Adipocyte (in vitro differentiated cells): Measurements from ENCODE around the gene PCF11.

Source experiments
- DNase-seq: peaks from one replicate; pipeline ENCODE4 v3.0.0-alpha.2; 2015; ENCODE audit warnings: low read depth
- H3K27me3 ChIP-seq: replicated peaks from 2 replicates; pipeline ENCODE4 v1.7.0; 2013; ENCODE audit warnings: mild to moderate bottlenecking, low read length, moderate library complexity; ENCODE audit not compliant: control insufficient read depth, insufficient read depth
- H3K36me3 ChIP-seq: 2 replicates; pipeline ENCODE4 v1.7.0; 2013; ENCODE audit warnings: low read length, mild to moderate bottlenecking, moderate library complexity; ENCODE audit not compliant: control insufficient read depth, insufficient read depth, severe bottlenecking
- H3K4me1 ChIP-seq: 2 replicates; pipeline ENCODE4 v1.7.0; 2013; ENCODE audit warnings: mild to moderate bottlenecking, low read length, moderate library complexity; ENCODE audit not compliant: control insufficient read depth, insufficient read depth
- H3K4me3 ChIP-seq: 2 replicates; pipeline ENCODE4 v1.7.0; 2013; ENCODE audit warnings: mild to moderate bottlenecking, low read length, moderate library complexity
- H3K9ac ChIP-seq: 2 replicates; pipeline ENCODE4 v1.7.0; 2013; ENCODE audit warnings: mild to moderate bottlenecking, low read length, moderate library complexity
- H3K9me3 ChIP-seq: 2 replicates; pipeline ENCODE4 v1.7.0; 2013; ENCODE audit warnings: mild to moderate bottlenecking, low read length, moderate library complexity; ENCODE audit not compliant: control insufficient read depth

Gene PCF11

GRCh38 chr11:83156996-83157593 lies at the start of gene PCF11:
PCF11 (plus strand) TSS chr11:83157131; CDS start chr11:83157440, 309 bp downstream.
- Histone ChIP-seq H3K9ac (peak within 1 kb of the TSS; percentile 100), H3K4me3 (peak within 1 kb of the TSS; percentile 100), H3K4me1 (peaks cover 18% of the 10 kb centered on the region), H3K36me3 (peaks cover 5% of the 10 kb centered on the region), H3K27me3 (no peaks in the 10 kb centered on the region), H3K9me3 (no peaks in the 10 kb centered on the region)
- DNase-seq: peak; percentile 100

- DNase-seq: no peak
- Histone ChIP-seq H3K9me3 (no peaks in the 10 kb centered on the region), H3K36me3 (no peaks in the 10 kb centered on the region), H3K27me3 (no peaks in the 10 kb centered on the region), H3K4me3 (peak overlapping the region; percentile 19), H3K4me1 (peaks cover 56% of the 10 kb centered on the region), H3K9ac (peak overlapping the region; percentile 60)
These were observed 44.0 kb upstream of the PCF11 start for GRCh38 chr11:83112886-83113285.

- H3K27me3 ChIP-seq: no peaks in the 10 kb centered on the region
- no peaks in the 10 kb centered on the region for H3K36me3 ChIP-seq
- peak overlapping the region; percentile 75 for H3K4me3 ChIP-seq
- H3K9ac ChIP-seq: peak overlapping the region; percentile 70
- no peak for DNase-seq
- peaks cover 78% of the 10 kb centered on the region for H3K4me1 ChIP-seq
- H3K9me3 ChIP-seq: no peaks in the 10 kb centered on the region
These were observed 41.9 kb upstream of the PCF11 start for GRCh38 chr11:83115026-83115425.

GRCh38 chr11:83115551-83115950 lies 41.4 kb upstream of the PCF11 start:
- H3K4me3 ChIP-seq: peak overlapping the region; percentile 75

GRCh38 chr11:83116015-83116641 lies 40.8 kb upstream of the PCF11 start:
- peak overlapping the region; percentile 70 for H3K9ac ChIP-seq
- no peaks in the 10 kb centered on the region for H3K36me3 ChIP-seq
- peak overlapping the region; percentile 75 for H3K4me3 ChIP-seq
- no peaks in the 10 kb centered on the region for H3K9me3 ChIP-seq
- peaks cover 85% of the 10 kb centered on the region for H3K4me1 ChIP-seq
- H3K27me3 ChIP-seq: no peaks in the 10 kb centered on the region
- DNase-seq: no peak

More at GRCh38 chr11:83115551-83115950, 41.4 kb upstream of the PCF11 start:
- Histone ChIP-seq H3K9me3 (no peaks in the 10 kb centered on the region), H3K9ac (peak overlapping the region; percentile 70), H3K4me1 (peaks cover 83% of the 10 kb centered on the region), H3K27me3 (no peaks in the 10 kb centered on the region), H3K36me3 (no peaks in the 10 kb centered on the region)
- DNase-seq: no peak

- Histone ChIP-seq H3K4me3 (no peak overlapping the region), H3K9me3 (no peaks in the 10 kb centered on the region), H3K36me3 (no peaks in the 10 kb centered on the region), H3K4me1 (peaks cover 64% of the 10 kb centered on the region), H3K9ac (peak overlapping the region; percentile 16), H3K27me3 (no peaks in the 10 kb centered on the region)
- DNase-seq: peak; percentile 39
These were observed 38.1 kb upstream of the PCF11 start for GRCh38 chr11:83118814-83119213.

GRCh38 chr11:83119216-83119615 lies 37.7 kb upstream of the PCF11 start:
- peaks cover 60% of the 10 kb centered on the region for H3K4me1 ChIP-seq
- peak; percentile 31 for DNase-seq

GRCh38 chr11:83120327-83120726 lies 36.6 kb upstream of the PCF11 start:
- DNase-seq: peak; percentile 28
- peak overlapping the region; percentile 24 for H3K9ac ChIP-seq
- no peaks in the 10 kb centered on the region for H3K27me3 ChIP-seq
- no peaks in the 10 kb centered on the region for H3K36me3 ChIP-seq
- H3K9me3 ChIP-seq: no peaks in the 10 kb centered on the region
- peaks cover 54% of the 10 kb centered on the region for H3K4me1 ChIP-seq
- H3K4me3 ChIP-seq: no peak overlapping the region

More at GRCh38 chr11:83119216-83119615, 37.7 kb upstream of the PCF11 start:
- H3K9ac ChIP-seq: peak overlapping the region; percentile 16
- H3K4me3 ChIP-seq: no peak overlapping the region
- H3K27me3 ChIP-seq: no peaks in the 10 kb centered on the region
- no peaks in the 10 kb centered on the region for H3K9me3 ChIP-seq
- no peaks in the 10 kb centered on the region for H3K36me3 ChIP-seq

- Histone ChIP-seq H3K36me3 (no peaks in the 10 kb centered on the region), H3K4me3 (no peak overlapping the region), H3K27me3 (no peaks in the 10 kb centered on the region), H3K9me3 (no peaks in the 10 kb centered on the region), H3K4me1 (peaks cover 37% of the 10 kb centered on the region), H3K9ac (no peak overlapping the region)
- no peak for DNase-seq
These were observed 34.9 kb upstream of the PCF11 start for GRCh38 chr11:83122050-83122449.

- no peak overlapping the region for H3K9ac ChIP-seq
- no peaks in the 10 kb centered on the region for H3K9me3 ChIP-seq
- H3K4me1 ChIP-seq: peaks cover 33% of the 10 kb centered on the region
- no peaks in the 10 kb centered on the region for H3K36me3 ChIP-seq
- no peak for DNase-seq
- H3K27me3 ChIP-seq: no peaks in the 10 kb centered on the region
- H3K4me3 ChIP-seq: no peak overlapping the region
These were observed 34.2 kb upstream of the PCF11 start for GRCh38 chr11:83122766-83123165.

- Histone ChIP-seq H3K27me3 (no peaks in the 10 kb centered on the region), H3K9me3 (no peaks in the 10 kb centered on the region), H3K9ac (no peak overlapping the region), H3K4me1 (peaks cover 12% of the 10 kb centered on the region), H3K4me3 (no peak overlapping the region), H3K36me3 (no peaks in the 10 kb centered on the region)
- no peak for DNase-seq
These were observed 32.1 kb upstream of the PCF11 start for GRCh38 chr11:83124636-83125424.
